GM21360 (cell line): Measurements from ENCODE around the gene PLSCR1.
"Not testable (repeated sequence)": the region's sequence is repeated elsewhere in the genome, so short reads cannot be mapped to it uniquely, and the experiment has no call there.

Experiments
- ATAC-seq: cut with Tn5 transposase; IDR thresholded peaks from one replicate; pipeline ENCODE4 v1.9.1; 2021; ENCODE audit warnings: mild to moderate bottlenecking, moderate library complexity; ENCODE audit not compliant: unreplicated experiment

The PLSCR1 gene

DNA sequence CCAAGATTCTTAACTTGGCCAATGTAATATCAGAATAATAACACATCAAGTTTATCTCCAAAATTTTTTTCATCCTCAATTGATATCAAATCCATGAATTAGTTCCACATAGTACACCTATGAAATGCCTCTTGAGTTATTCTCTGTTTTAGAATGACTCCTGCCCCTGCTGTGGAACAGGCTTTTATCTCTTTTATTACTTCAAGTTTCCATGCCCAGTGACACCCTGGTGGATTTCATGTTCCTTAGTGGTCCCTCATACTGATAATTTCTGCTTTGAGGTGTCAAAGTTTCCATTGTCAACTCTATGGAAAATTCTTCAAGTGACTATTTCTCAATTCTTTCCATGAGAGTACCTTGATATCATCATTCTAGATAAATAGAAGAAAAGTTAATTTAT, 24.6 kb downstream of the PLSCR1 start:
- ATAC-seq, result no peak

GRCh38 chr3:146517684-146518435, 26.5 kb downstream of the PLSCR1 start:
- ATAC-seq, result no peak

- no peak for ATAC-seq
Measured at GRCh38 chr3:146513386-146514051, 30.9 kb downstream of the PLSCR1 start.

- no peak for ATAC-seq
Measured at GRCh38 chr3:146511402-146512134, 32.8 kb downstream of the PLSCR1 start.

DNA sequence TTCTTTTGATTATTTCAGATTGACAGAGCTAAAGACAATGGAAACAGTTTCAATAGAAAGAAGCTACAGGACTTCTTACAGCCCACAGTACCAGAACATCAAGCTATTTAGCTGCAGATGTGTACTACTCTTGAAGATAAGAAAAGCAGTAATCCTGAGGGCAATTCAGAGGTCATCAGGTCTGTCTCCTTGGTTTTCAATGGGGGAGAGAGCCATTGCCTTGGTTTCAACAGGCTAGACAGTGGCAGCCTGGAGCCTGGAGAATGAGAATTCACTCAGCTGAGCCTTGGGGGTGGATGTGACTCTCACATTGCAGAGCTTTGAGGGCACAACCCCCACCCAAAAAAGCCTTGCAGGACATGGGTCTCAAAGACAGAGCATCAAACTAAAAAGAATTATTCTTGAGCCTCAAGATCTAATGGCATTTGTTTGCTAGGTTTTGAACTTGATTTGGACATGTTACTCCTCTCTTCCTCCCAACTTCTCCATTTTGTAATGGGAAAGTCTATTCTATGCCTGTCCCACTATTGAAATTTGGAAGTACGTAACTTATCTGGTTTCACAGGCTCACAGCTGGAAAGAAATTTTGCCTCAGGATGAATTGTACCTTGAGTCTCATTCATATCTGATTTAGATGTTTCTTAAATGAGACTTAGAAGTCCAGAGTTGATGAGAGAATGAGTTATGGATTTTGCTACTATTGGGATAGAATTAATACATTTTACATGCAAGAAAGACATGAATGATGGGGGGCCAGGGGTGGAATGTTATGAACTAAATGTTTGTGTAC, 36.9 kb downstream of the PLSCR1 start:
- no peak for ATAC-seq

DNA sequence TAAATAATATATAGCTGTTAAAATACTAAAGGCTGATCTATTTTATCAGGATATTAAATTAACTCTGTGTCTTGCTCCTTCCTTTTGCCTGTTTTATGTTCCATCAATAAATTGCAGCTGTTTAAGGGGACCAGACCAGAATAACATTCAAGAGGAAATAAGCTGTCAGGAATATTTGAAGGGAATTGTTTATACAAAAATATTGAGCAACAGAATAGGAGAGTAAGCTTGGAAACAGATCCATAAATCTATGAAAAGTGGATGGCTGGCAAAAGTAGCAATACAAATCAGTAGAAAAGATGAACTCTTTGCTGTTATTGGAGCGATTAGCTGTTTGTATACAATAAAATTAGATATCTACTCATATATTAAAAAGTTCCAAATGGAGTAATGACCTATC, 38.9 kb downstream of the PLSCR1 start:
- no peak for ATAC-seq

DNA sequence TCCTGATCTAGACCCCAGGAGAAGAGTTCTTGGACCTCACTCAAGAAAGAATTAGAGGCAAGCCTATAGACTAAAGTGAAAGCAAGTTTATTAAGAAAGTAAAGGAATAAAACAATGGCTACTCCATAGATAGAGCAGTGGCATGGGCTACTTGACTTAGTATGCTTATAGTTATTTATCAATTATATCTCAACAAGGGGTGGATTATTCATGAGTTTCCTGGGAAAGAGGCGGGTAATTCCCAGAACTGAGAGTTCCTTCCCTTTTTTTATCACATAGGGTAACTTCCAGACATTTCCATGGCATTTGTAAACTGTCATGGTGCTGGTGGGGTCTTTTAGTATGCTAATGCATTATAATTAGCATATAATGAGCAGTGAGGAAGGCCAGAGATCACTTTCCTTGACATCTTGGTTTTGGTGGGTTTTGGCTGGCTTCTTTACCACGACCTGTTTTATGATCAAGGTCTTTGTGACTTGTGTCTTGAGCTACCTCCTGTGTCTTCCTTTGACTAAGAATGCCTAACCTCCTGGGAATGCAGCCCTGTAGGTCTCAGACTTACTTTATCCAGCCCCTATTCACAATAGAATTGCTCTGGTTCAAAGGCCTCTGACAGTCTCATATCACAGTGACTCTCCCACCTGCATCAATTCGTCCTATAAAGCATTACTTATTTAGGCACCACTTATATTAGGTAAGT, 39.8 kb downstream of the PLSCR1 start:
- no peak for ATAC-seq

GRCh38 chr3:146503461-146504202, 40.8 kb downstream of the PLSCR1 start:
- ATAC-seq, result peak; percentile 98

DNA sequence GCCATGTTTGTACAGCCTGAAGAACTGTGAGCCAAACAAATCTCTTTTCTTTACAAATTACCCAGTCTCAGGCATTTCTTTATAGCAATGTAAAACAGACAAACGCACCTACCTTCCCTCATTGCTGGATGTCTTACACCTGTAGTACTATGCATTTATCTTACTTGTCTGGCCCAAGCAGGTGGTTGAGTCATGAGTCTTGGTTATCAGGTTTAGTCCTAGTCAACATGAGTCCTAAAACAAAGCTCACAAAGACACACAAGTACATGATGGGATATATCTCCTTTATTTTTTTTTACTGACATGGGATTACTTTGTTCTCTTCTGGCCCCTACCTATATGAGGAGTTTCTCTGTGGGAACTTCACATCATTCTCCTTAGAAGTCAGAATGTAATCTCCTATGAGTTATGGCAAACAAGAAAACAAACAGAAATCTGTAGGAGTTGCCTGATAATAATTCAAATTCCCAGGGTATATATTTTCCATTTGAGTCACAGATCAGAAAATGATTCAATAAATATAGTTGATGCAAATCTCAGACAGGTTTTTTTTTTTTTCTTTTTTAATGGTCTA, 41.4 kb downstream of the PLSCR1 start:
- no peak for ATAC-seq

DNA sequence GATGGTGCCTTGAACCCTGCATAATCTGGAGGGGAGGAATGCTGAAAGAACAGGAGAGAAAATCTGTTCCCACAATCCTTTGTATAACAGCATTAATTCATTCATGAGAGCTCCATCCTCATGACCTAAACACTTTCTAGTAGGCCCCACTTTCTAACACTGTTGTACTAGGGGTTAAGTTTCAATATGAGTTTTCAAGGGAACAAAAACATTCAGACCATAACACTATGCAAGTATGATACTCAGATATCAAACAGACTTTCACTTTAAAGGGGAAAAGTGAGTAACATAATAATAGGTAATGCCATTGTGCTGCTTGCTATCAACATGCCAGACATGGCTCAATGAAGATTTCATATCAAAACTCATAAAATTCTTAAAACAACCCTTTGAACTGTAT, 42.7 kb downstream of the PLSCR1 start:
- ATAC-seq, result peak; percentile 60

- no peak for ATAC-seq
Measured at GRCh38 chr3:146499701-146500100, 44.7 kb downstream of the PLSCR1 start.

- no peak for ATAC-seq
Measured at GRCh38 chr3:146498002-146498736, 46.2 kb downstream of the PLSCR1 start.

GRCh38 chr3:146497145-146497843, 47.1 kb downstream of the PLSCR1 start:
- ATAC-seq, result not testable (repeated sequence)

GRCh38 chr3:146496726-146497125, 47.7 kb downstream of the PLSCR1 start:
- no peak for ATAC-seq

DNA sequence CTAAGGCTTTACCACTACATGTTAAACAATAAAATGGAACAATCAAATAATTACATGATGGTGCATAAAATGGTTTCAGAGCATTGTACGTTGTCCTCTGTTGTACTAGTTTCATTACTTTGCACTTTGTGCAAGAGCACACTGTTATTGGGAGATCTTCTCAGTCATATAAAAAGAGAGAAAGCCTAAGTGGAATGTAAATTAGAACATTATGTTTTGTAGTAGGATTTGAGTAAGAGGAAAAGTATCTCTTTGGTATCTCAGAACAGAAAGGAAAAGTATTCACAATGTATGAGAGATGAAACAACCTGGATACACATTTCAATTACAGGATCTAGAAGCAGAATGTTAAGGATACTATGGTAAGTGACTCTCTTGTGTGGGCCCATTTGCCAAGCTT, 48.2 kb downstream of the PLSCR1 start:
- ATAC-seq, result no peak

DNA sequence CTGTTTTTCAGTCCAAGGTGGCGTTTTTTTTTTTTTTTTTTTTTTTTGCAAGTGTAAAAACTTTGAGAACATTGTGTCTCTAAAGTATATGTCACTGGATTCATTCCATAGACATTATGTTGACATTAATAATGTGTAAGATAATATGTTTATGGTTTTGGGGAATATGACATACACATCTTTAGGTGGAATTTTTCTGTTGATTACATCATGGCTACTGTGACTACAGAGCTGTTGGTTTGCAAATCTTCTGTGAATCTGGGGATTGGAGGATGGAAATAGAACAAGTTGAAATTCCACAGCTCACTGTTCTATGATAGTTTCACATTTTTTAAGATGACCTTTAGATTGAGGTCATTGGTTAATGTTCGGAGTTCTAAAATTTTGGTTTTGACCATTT, 50.6 kb downstream of the PLSCR1 start:
- no peak for ATAC-seq

GRCh38 chr3:146493221-146493620, 51.2 kb downstream of the PLSCR1 start:
- no peak for ATAC-seq

DNA sequence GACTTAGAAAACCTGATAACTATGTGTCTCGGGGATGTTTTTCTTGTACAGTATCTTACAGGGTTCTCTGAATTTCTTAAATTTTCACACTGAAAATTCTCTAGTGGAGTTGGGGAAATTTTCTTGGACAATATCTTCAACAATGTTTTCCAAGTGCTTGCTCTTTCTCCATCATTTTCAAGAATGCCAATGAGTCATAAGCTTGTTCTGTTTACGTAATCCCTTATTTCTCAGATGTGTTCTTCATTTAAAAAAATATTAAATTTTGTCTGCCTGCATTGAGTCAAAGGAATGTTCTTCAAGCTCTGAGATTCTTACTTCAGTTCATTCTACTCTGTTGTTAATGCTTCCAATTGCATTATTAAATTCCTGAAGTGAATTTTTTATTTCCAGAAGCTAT, 53.1 kb downstream of the PLSCR1 start:
- ATAC-seq, result no peak
